Activated naive CD8-positive, alpha-beta T cell treated with anti-CD3 and anti-CD28 coated beads, Interleukin-2, amount 50 U/mL, for 24 hours (primary cell): ENCODE data around the gene AFF1.
A peak's percentile ranks its signal among the peaks of the same experiment; 100 is the strongest.

ENCODE experiments used
- ATAC-seq: fragments of 150-1000 bp; cut with Tn5 transposase; one replicate; pipeline ENCODE4 v1.10.0; 2021
- DNase-seq: peaks from one replicate; pipeline ENCODE4 v3.0.0; 2021
- H3K27ac Mint-ChIP-seq: one replicate; pipeline ENCODE4 v1.8.0; 2021; ENCODE audit warnings: mild to moderate bottlenecking, mixed read lengths
- H3K27me3 Mint-ChIP-seq: one replicate; pipeline ENCODE4 v1.8.0; 2021; ENCODE audit warnings: mixed read lengths
- H3K36me3 Mint-ChIP-seq: one replicate; pipeline ENCODE4 v1.8.0; 2021; ENCODE audit warnings: low read depth, mixed read lengths
- H3K4me1 Mint-ChIP-seq: one replicate; pipeline ENCODE4 v1.8.0; 2021; ENCODE audit warnings: mixed read lengths
- H3K4me3 Mint-ChIP-seq: one replicate; pipeline ENCODE4 v1.8.0; 2021; ENCODE audit warnings: mild to moderate bottlenecking, moderate library complexity, mixed read lengths
- H3K9me3 Mint-ChIP-seq: one replicate; pipeline ENCODE4 v1.8.0; 2021; ENCODE audit warnings: mixed read lengths

AFF1 gene

DNA sequence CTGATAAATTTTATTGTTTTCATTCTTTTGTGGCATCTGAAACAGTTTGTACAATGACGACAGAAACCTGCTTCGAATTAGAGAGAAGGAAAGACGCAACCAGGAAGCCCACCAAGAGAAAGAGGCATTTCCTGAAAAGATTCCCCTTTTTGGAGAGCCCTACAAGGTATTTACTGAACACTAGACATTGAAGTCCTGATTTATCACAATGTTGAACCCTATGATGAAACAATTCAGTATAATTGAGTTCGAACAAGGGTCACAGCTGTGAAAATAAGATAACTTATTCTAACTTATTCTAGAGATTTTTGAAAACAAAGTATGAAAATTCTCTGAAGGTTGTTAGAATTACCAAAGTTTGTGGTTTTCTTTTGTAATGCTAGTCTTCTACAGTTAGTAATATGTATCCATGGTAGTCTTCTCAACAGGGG, 111.3 kb downstream of the AFF1 start:
- Mint-ChIP-seq H3K9me3 (no peaks in the 10 kb centered on the region), H3K4me3 (no peak overlapping the region), H3K27ac (no peak overlapping the region), H3K27me3 (no peaks in the 10 kb centered on the region), H3K4me1 (peaks cover 59% of the 10 kb centered on the region), H3K36me3 (peaks cover 26% of the 10 kb centered on the region)
- DNase-seq = no peak
- no peak for ATAC-seq

DNA sequence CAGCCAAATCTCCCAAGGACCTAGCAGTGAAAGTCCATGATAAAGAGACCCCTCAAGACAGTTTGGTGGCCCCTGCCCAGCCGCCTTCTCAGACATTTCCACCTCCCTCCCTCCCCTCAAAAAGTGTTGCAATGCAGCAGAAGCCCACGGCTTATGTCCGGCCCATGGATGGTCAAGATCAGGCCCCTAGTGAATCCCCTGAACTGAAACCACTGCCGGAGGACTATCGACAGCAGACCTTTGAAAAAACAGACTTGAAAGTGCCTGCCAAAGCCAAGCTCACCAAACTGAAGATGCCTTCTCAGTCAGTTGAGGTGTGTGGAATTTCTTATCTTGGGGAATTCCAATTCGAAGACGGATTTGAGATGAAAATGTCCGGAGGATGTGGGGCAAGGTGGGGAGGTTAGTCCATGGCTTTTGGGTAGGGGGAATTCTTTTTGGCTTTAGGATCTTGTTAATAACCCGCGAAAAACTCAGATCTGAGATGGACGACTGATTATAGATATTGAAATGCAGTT, 112.5 kb downstream of the AFF1 start:
- Mint-ChIP-seq H3K4me3 (no peak overlapping the region), H3K27ac (no peak overlapping the region), H3K27me3 (no peaks in the 10 kb centered on the region), H3K36me3 (peaks cover 32% of the 10 kb centered on the region), H3K4me1 (peaks cover 59% of the 10 kb centered on the region), H3K9me3 (no peaks in the 10 kb centered on the region)
- ATAC-seq (no peak), DNase-seq (no peak)

DNA sequence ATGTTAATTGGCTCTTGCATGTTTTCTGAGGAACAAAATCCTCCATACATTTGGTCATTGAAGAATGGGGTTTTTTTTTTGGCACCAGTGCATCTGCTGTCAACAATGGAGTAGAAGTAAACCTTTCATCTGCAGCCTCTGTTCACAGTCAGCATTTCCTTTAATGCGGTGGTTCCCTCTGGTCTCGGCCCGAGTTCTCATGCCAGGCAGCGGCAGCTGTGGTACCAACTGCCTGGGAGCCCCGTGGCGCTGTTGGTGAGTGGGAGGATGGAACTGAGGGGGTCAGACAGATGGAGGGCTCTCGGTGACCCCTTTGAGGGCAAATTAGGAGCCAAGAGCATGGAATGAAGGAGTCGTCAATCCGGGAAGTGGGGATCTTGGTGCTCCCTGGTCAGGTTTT, 114.7 kb downstream of the AFF1 start:
- H3K4me3 Mint-ChIP-seq = no peak overlapping the region
- peaks cover 65% of the 10 kb centered on the region for H3K4me1 Mint-ChIP-seq

DNA sequence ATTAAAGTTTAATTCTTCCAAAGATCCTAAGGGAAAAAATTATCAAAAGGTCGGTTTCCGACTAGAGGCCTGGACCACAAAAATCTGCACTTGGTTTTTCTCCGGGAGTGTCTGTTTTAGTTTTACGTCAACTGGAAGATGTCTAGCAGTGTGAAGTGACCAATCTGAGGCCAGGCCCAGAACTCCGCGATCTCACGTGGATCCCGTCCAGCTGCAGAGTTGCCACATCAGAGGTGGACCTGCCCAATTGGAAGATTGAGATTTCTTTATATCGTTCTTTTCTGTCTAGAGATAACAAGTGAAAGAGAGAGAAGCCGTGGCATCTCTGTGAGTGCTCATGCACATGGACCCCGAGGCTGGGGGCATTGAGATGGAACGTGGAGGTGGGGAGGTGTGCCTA, 115.8 kb downstream of the AFF1 start:
- H3K4me1 Mint-ChIP-seq = peaks cover 76% of the 10 kb centered on the region
- no peaks in the 10 kb centered on the region for H3K27me3 Mint-ChIP-seq
- peaks cover 41% of the 10 kb centered on the region for H3K36me3 Mint-ChIP-seq
- no peaks in the 10 kb centered on the region for H3K9me3 Mint-ChIP-seq
- DNase-seq (no peak), ATAC-seq (no peak)
- peak overlapping the region; percentile 33 for H3K27ac Mint-ChIP-seq
- no peak overlapping the region for H3K4me3 Mint-ChIP-seq

More for the DNA sequence above, 114.7 kb downstream of the AFF1 start:
- Mint-ChIP-seq H3K27ac (peak overlapping the region; percentile 28), H3K27me3 (no peaks in the 10 kb centered on the region), H3K36me3 (peaks cover 41% of the 10 kb centered on the region), H3K9me3 (no peaks in the 10 kb centered on the region)
- DNase-seq (no peak), ATAC-seq (no peak)

DNA sequence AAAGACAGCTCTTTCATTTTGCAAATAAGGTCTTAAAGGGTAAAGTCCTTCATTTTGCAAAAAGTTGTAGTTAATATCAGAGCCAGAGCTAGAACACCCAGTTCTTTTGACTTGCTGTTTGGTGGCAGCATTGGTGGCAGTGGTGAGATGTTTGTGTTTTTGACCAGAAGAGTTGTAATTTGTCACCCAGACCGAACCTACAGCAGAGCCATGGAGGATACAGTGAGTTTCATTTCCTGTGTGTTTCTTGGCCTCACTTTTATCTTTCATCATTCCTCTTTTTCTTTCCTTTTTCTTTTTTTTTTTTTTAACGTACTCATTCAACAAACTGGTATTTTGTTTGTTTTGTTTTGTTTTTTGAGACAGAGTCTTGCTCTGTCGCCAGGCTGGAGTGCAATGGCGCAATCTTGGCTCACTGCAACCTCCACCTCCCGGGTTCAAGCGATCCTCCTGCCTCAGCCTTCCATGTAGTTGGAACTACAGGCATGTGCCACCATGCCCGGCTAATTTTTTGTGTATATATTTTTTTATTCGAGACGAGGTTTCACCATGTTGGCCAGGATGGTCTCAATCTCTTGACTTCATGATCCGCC, 116.4 kb downstream of the AFF1 start:
- Mint-ChIP-seq H3K4me3 (no peak overlapping the region), H3K36me3 (peaks cover 40% of the 10 kb centered on the region), H3K27ac (peak overlapping the region; percentile 55), H3K27me3 (no peaks in the 10 kb centered on the region), H3K9me3 (no peaks in the 10 kb centered on the region), H3K4me1 (peaks cover 78% of the 10 kb centered on the region)
- DNase-seq (no peak), ATAC-seq (no peak)

DNA sequence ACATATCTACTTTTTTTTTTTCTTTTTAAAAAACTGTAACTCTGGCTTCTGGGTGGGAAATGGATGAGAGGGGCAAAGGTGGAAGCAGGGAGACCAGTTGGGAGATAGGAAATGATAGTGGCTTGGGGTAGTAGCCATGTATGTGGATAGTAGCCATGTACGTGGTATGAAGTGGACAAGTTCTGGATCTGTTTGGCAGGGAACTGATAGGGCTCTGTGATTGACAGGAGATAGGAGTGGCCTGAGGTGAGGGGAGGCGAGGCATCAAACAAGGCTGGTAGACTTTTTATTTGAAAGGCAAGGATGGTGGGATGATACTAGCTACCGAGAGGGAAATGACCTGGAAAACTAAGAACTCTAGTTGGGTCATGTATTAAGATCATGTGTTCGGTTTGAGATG, 117.8 kb downstream of the AFF1 start:
- H3K4me3 Mint-ChIP-seq = no peak overlapping the region
- H3K9me3 Mint-ChIP-seq = no peaks in the 10 kb centered on the region
- H3K36me3 Mint-ChIP-seq = peaks cover 32% of the 10 kb centered on the region
- no peaks in the 10 kb centered on the region for H3K27me3 Mint-ChIP-seq
- peaks cover 86% of the 10 kb centered on the region for H3K4me1 Mint-ChIP-seq
- peak overlapping the region; percentile 85 for H3K27ac Mint-ChIP-seq
- DNase-seq (no peak), ATAC-seq (no peak)

DNA sequence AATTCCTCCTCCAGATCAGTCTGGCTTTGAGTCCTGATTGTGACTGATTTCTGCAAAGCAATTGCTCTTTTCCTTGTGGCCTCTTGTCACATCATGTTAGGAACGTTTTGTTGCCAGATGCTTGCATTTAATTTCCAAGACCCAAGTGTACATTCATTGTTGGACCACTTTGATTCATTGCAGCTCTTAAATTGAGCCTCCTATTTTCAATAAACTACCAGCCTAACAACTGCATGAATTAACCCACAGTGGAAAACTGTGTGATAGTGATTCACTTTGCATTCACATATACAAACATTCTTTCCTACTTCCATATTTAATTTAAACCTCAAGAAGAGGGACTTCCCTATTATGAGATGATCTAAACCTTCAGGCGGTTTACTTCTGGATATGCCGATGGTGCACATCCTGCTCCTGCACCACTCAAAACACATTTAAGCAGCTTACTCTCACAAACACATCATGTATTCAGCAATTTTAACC, 118.4 kb downstream of the AFF1 start:
- Mint-ChIP-seq H3K4me3 (no peak overlapping the region), H3K27ac (peak overlapping the region; percentile 85), H3K36me3 (peaks cover 33% of the 10 kb centered on the region), H3K27me3 (no peaks in the 10 kb centered on the region), H3K9me3 (no peaks in the 10 kb centered on the region), H3K4me1 (peaks cover 89% of the 10 kb centered on the region)
- DNase-seq (no peak), ATAC-seq (peak; percentile 81)

DNA sequence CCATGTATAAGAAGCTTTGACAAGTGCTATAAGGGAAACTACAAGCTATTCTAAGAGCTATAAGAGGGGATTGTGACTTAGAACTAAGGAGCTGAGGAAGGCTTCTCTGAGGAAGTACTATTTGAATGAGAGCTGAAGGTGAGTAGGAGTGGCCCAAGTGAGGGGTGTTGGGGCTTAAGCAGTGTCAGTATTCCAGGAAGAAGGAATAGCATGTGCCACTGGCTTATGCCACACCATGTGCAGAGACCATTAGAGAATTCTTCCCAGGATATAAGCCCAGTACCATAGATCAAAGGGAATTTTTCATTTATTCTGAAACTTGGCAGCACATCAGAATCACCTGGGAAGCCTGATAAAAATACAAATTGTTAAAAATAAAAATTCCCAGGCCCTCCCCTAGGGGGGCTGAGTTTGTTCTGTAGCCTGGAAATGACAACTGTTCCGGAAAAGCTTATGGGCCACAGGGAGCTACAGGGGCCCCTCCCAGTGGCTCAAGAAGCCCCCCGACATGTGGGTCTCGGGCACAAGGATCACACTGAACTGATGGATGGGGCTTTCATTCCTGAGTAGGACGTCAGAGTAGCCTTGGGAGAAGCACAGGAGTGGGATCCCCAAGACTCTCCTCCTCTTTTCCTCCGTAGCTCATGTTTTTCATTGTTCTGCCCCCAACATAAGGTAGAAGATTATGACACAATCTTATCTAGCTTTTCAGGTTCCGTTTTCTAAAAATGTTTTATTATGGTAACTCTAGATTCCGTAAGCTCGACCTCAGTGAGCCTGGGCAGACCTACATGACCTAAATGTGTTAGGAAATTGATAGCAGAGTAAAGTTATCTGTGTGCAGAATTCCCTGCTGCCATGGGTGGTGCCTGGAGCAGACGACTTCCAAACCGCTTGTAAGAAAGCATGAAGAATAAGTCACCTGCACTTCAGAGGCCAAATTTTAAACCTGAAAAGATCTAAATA, 119.3 kb downstream of the AFF1 start:
- no peak for ATAC-seq
- Mint-ChIP-seq H3K4me3 (no peak overlapping the region), H3K9me3 (no peaks in the 10 kb centered on the region), H3K27me3 (no peaks in the 10 kb centered on the region), H3K4me1 (peaks cover 91% of the 10 kb centered on the region), H3K27ac (peak overlapping the region; percentile 85), H3K36me3 (peaks cover 36% of the 10 kb centered on the region)
- DNase-seq = no peak

DNA sequence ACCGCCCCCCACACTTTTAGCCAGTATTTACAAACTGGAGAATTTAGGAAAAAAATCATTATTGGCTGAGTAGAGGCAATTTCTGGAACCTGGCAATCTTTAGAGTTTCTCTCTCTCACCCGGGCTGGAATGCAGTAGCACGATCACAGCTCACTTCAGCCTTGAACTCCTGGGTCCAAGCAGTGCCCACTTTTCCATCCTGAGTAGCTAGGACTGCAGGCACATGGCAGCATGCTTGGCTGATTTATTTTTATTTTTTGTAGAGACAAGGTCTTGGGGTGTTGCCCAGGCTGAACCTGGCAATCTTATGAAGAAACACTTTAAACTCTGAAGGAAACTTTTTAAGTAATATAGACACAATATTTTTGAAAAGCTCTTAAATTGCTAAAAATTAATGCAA, 120.1 kb downstream of the AFF1 start:
- H3K9me3 Mint-ChIP-seq = no peaks in the 10 kb centered on the region
- H3K36me3 Mint-ChIP-seq = peaks cover 41% of the 10 kb centered on the region
- DNase-seq (no peak), ATAC-seq (no peak)
- H3K4me1 Mint-ChIP-seq = peaks cover 91% of the 10 kb centered on the region
- H3K27ac Mint-ChIP-seq = no peak overlapping the region
- H3K27me3 Mint-ChIP-seq = no peaks in the 10 kb centered on the region
- H3K4me3 Mint-ChIP-seq = no peak overlapping the region

DNA sequence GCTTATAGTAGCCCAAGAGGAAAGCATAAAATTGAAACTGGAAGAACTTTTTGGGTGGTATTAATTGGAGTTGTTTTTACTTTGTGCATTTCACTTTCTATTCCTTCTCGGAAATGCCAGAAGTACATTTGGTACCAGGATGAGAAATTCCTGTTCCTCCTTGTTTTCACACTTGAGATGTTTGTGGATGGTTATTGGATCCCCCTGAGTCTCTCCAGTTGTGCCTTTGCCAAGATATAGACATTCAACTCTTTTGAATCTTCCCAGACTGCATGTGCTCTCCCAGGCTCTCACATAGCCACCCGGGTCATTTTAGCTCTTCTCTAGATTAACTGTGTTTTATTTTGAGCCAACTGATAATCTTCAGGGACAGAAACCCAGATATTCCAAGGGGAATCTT, 120.5 kb downstream of the AFF1 start:
- ATAC-seq = no peak
- Mint-ChIP-seq H3K27me3 (no peaks in the 10 kb centered on the region), H3K4me1 (peaks cover 90% of the 10 kb centered on the region), H3K9me3 (no peaks in the 10 kb centered on the region), H3K36me3 (peaks cover 38% of the 10 kb centered on the region), H3K4me3 (no peak overlapping the region), H3K27ac (peak overlapping the region; percentile 26)
- DNase-seq = no peak

DNA sequence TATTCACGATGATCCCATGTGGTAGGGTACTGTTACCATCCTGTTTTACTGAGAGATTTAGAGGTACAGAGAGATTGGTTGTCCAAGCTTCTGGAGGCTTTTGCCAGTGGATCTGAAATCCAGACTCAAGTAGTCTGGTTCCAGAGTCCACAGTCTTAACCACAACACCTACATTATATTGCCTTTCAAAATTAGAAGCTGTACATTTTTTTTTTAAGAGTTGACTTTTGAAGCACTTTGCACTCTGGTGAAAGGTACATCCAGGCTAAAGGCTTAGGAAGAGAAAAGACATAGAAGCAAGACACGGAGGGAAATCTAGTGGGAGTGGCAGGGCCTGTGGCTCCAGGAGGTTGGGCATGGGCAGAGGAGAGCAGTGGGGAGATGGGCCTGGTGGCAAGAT, 122.1 kb downstream of the AFF1 start:
- DNase-seq (no peak), ATAC-seq (no peak)
- Mint-ChIP-seq H3K4me1 (peaks cover 85% of the 10 kb centered on the region), H3K27me3 (no peaks in the 10 kb centered on the region), H3K27ac (peak overlapping the region; percentile 17), H3K9me3 (no peaks in the 10 kb centered on the region), H3K36me3 (peaks cover 31% of the 10 kb centered on the region), H3K4me3 (no peak overlapping the region)

DNA sequence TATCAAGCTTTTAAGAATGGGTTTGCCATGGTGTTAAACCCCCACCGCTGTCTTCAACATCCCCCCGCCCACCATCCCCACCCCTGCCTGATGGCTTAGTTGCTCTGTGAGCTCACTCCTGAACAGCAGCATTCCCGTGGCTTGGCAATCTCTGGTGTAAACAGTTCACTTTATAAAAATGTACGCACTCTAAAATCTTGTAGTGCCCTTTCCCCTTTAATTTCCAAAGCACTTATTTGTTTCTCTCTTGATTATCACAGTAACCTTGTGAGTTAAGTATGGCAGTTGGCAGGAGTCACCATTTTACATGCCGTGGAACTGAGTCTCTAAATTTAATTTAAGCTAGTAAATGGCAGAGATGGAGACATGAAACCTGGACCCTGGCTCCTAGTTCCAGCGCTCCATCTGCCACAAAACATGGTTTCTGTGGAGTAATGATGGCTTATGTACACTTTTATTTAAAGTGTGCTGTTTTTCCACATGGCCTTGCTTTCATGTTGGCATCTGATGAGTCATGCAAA, 123.1 kb downstream of the AFF1 start:
- DNase-seq = no peak

DNA sequence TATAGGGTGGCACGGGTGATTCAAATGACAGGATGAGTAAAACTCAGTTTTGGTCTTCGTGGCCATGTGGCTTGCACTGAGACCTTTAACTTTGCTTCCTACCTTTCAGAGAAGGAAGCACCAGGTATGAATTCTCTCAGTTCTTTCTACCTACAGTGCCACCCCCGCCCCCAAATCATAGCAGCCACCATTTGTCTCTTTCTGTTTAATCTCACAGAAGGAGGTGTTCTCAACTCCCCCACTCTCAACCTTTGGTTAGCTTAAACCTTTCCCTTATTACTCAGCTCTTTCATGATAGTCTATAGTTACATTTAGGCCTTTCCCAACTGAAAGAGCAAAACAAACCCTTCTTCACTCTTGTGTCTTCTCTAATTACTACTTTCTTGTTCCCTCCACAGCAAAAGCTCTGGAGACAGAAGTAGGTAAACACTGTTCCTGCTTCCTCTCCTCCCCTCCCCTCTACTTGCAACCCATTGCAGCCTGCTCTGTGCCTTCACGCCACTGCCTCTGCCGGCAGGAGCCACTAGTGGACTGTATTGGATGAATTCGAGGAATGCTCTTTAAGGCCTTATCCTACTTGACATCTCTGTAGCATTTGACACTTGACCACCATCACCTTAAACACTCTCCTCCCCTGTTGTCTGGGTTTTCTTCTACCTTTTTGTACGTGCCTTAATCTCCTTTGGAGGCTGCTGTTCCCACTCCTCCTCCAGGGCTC, 123.7 kb downstream of the AFF1 start:
- Mint-ChIP-seq H3K4me1 (peaks cover 69% of the 10 kb centered on the region), H3K27me3 (no peaks in the 10 kb centered on the region), H3K27ac (peak overlapping the region; percentile 78), H3K4me3 (peak overlapping the region; percentile 31), H3K9me3 (no peaks in the 10 kb centered on the region), H3K36me3 (peaks cover 25% of the 10 kb centered on the region)
- ATAC-seq (peak; percentile 84), DNase-seq (peak; percentile 46)

More for the DNA sequence above, 123.1 kb downstream of the AFF1 start:
- Mint-ChIP-seq H3K36me3 (peaks cover 26% of the 10 kb centered on the region), H3K9me3 (no peaks in the 10 kb centered on the region), H3K27me3 (no peaks in the 10 kb centered on the region), H3K27ac (peak overlapping the region; percentile 78), H3K4me1 (peaks cover 75% of the 10 kb centered on the region), H3K4me3 (no peak overlapping the region)
- no peak for ATAC-seq

DNA sequence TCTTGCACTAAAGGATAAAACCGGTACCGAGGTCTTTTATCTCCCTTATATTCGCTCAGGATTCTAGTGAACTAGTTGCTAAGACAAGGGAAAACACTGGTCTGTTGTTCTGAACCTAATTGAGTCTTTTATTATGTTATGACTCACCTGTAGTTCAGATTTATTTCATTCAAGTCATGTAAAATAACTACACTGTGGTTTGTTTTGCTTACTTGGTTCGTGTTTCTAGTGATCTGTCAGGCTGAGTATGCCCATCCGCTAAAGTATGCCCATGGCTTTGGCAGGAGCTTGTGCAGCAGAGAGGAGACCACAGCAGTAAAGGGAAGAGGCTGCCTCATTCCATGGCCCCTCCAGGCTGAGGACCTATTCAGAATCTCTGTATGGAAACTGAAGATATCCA, 126.1 kb downstream of the AFF1 start:
- Mint-ChIP-seq H3K9me3 (no peaks in the 10 kb centered on the region), H3K4me3 (no peak overlapping the region), H3K27ac (peak overlapping the region; percentile 13), H3K4me1 (peaks cover 46% of the 10 kb centered on the region), H3K36me3 (peaks cover 34% of the 10 kb centered on the region), H3K27me3 (no peaks in the 10 kb centered on the region)
- DNase-seq (no peak), ATAC-seq (peak; percentile 35)
